ACHN (cell line): ENCODE data around the gene KRT8.
"Not testable (repeated sequence)": the region's sequence is repeated elsewhere in the genome, so short reads cannot be mapped to it uniquely, and the experiment has no call there.

ENCODE experiments used
- DNase-seq: peaks from one replicate; pipeline ENCODE4 v3.0.0-alpha.2; 2015
- in situ Hi-C: cut with HindIII; loops from 2 replicates; pipeline ENCODE4 v1.10.0; 2017; ENCODE audit warnings: low sequenced_read_pairs, low pct_ligation_motif_present, low pct_unique_long_range_greater_than_20kb

The KRT8 gene

DNA sequence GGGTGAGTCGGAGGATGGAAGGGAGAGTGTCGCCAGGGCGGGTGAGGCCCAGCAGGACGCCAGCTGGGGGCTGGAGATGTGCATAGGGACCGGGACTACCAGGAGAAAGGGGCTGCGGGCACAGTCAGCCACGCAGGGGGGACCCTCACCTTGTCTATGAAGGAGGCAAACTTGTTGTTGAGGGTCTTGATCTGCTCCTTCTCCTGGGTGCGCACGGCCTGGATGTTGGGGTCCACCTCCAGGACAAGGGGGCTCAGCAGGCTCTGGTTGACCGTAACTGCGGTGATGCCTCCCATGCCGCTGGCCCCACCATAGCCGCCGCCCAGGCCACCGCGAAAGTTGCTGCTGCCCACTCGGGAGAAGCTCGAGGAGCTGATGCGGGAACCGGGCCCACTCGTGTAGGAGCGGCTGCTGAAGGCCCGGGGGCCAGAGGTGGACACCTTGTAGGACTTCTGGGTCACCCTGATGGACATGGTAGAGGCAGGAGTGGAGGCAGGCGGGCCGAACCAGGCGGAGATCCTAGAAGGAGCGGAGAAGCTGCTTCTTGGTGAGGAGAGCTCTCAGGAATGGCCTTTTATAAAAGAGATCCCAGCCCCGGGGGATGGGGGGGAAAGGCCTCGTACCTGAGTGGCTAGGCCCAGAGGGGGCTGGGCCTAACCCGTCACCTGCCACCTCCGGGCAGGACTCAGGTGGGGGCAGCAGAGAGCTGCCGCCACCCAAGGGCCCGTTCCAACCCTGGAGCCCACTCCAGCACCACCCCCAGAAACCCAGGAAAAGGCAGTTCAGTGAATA is at the start of gene KRT8:
KRT8 (minus strand) TSS at position 568 of the 792 bp plus-strand sequence; CDS start at position 473, 95 bp downstream.
- peak; percentile 98 for DNase-seq
- in situ Hi-C loops, result not testable (repeated sequence)

GRCh38 chr12:52953181-52953841 is 48.4 kb upstream of the KRT8 start:
- no peak for DNase-seq
- in situ Hi-C loops, result no loop called here

- in situ Hi-C loops, result no loop called here
Observed at GRCh38 chr12:52952076-52952801, 47.4 kb upstream of the KRT8 start.

DNA sequence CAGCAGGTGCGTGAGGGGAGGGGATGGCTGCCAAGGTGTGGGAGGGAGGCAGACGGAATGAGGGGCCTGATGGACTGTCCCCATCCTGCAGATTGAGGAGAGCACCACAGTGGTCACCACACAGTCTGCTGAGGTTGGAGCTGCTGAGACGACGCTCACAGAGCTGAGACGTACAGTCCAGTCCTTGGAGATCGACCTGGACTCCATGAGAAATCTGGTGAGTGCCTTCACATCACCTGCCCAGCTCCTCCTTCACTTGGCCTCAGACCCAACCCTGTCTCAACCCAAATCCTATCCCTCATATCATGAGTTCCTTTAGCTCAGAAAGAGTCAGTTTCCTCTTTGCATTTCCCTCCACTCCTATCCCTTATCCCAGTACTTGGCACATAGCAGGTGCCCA is 46.8 kb upstream of the KRT8 start:
- no peak for DNase-seq
- in situ Hi-C loops, result no loop called here

More at GRCh38 chr12:52952076-52952801, 47.4 kb upstream of the KRT8 start:
- DNase-seq, result no peak

GRCh38 chr12:52951126-52951525 is 46.2 kb upstream of the KRT8 start:
- DNase-seq, result no peak
- in situ Hi-C loops, result no loop called here

- in situ Hi-C loops, result no loop called here
- DNase-seq, result no peak
Observed at GRCh38 chr12:52950553-52950952, 45.7 kb upstream of the KRT8 start.

GRCh38 chr12:52949413-52950331 is 44.8 kb upstream of the KRT8 start:
- DNase-seq, result peak; percentile 99
- in situ Hi-C loops, result no loop called here

DNA sequence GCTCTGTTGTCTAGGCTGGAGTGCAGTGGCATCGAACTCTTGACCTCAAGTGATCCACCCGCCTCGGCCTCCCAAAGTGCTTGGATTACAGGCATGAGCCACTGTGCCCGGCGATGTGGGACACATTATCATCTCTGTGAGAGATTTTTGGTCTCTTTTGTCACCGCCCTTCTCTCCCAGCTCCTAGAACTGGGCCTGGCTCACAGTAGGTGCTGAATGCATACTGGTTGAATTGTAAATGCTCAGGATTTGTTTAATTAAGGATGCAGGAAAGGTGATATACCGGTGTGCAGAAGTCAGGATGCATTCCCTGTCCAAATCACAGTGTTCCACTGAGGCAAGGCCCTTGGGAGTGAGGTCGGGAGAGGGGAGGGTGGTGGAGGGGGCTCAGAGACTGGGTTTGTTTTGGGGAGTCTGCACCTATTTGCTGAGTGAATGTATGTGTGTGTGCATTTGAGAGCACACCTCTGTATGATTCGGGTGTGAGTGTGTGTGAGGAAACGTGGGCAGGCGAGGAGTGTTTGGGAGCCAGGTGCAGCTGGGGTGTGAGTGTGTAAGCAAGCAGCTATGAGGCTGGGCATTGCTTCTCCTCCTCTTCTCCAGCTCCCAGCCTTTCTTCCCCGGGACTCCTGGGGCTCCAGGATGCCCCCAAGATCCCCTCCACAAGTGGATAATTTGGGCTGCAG is 43.0 kb upstream of the KRT8 start:
- in situ Hi-C loops, result no loop called here
- no peak for DNase-seq

- no peak for DNase-seq
- in situ Hi-C loops, result no loop called here
Observed at GRCh38 chr12:52946797-52947547, 42.1 kb upstream of the KRT8 start.

- in situ Hi-C loops, result no loop called here
- DNase-seq, result no peak
Observed at GRCh38 chr12:52946334-52946733, 41.5 kb upstream of the KRT8 start.

GRCh38 chr12:52945389-52946232 is 40.7 kb upstream of the KRT8 start:
- in situ Hi-C loops, result no loop called here

DNA sequence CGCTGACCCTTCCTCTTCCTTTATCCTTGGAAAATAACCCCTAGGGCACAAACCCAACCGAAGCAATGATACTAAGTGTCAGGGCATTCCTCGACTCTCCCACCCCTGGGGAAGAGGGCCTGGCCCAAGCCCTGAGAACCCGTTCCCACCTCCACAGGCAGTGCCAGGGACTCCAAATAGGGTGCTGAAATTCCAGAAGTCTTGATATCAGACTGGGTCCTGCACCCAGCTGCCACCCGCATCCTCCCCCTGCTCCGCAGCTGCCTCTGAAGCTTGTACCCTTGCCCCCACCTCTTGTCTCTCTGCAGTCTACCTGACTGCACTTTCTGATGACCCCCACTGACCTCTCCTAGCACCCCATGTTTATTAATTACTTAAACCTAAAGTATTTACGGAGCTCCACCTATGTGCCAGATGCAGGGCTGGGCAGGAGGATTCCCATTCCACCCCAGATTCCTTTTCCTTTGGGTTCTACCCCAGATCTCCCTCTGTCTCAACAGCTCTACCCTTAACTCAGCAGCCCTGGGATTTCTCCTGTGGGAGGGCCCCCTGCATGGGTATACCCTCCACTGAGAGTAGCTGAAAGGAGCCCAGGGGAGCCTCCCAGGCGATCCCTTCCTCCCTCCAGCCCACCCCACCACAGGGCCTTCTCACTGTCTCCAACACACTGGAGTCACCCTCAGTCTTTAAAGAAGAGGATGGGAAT is 40.0 kb upstream of the KRT8 start:
- in situ Hi-C loops, result no loop called here
- DNase-seq, result no peak

More at GRCh38 chr12:52945389-52946232, 40.7 kb upstream of the KRT8 start:
- peak; percentile 40 for DNase-seq

DNA sequence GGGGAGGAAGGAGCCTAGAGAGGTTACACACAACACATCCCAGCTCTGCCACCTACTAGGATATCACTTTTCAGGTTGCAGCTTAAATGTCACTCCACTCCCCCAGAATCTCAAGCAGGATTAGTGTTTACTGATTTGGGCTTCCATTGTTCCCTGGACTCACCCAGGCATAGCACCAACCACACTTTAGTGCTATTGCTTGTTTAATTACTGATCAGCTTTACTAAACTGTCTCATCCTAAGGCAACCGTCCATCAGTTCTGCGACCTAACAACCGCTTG is 38.0 kb upstream of the KRT8 start:
- in situ Hi-C loops, result no loop called here
- DNase-seq, result no peak

DNA sequence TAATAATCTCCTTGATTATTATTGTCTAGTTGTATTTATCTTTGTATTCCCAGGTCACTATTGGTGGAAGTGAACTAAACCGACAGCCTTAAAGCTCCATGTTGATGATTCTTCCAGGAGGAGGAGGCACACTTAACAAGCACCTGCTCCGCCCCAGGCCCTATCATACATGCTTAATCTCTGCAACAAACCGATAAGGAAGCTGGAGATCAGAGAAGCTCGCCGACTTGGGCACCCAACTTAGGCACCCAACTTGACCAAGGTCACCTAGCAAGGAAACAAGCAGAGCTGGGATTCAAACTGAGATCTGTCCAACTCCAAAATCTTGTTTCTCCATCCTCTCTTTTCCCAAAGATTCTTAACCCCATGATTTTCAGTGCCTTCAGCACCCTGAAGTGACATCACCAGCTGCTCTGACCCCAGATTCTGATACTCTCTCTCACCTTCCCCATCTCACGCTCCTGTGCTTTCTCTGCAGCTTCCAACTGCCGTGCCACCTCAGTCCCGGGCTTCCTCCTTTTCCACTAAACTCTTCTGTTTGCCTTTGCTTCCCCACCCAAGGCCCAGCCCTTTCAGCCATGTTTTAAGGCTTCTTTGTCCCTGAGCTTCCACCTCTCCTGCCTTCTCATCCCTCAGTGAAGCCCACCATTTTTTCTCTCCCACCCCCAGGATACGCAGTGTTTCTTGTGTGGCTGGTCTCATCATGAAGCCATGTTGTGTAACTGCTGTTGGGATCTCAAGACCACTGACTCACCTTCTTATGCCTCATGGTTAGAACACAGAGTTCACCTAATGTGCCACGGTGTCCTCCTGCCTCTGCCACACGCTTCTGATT is 37.4 kb upstream of the KRT8 start:
- in situ Hi-C loops, result no loop called here
- DNase-seq, result no peak

DNA sequence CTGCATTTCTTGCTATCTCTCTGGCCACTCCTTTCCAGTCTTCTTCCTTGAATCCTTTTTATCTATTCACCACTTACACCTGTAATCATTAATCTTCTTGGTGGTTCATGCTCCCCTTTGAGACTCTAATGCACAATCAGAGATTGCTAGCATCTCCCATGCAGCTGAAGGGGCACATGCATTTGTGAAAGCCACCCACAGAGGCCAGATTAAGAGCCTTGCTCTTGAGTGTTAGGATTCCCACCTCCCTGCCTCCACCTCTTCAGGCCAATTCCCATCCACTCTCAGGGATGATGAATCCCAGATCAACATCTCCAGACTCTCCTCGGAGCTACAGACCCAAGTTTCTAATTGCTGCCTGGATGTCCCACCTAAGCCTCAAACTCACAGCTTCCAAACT is 24.7 kb upstream of the KRT8 start:
- DNase-seq, result no peak
- in situ Hi-C loops, result no loop called here
